BJ (cell line): ENCODE data around the gene CRADD. TPM values are rescaled to one million over a fixed set of nuclear protein-coding genes. Genes with fewer than 3 reads are reported as not detected.

ENCODE experiments used
- CTCF ChIA-PET: fragments of 350-600 bp; formaldehyde crosslinking; extraction: SDS; loops from one replicate; lab custom pipeline; 2021; ENCODE audit warnings: antibody characterized with exemption, inconsistent platforms; lab: Yijun Ruan, JAX
- POLR2A ChIA-PET: fragments of 300-600 bp; sonication (Branson Sonifier 250); formaldehyde crosslinking; extraction: SDS; loops from one replicate; lab custom pipeline; 2021; ENCODE audit warnings: antibody characterized with exemption; lab: Charles Lee
- DNase-seq: peaks from one replicate; pipeline ENCODE4 v3.0.0-alpha.2; 2011; ENCODE audit warnings: low read depth
- H3K27me3 ChIP-seq: 2 replicates; pipeline ENCODE4 v1.6.0; 2011; ENCODE audit warnings: low read length; ENCODE audit not compliant: control insufficient read depth, insufficient read depth
- H3K36me3 ChIP-seq: 2 replicates; pipeline ENCODE4 v1.5.1; 2011; ENCODE audit warnings: low read length; ENCODE audit not compliant: control insufficient read depth, insufficient read depth
- H3K4me3 ChIP-seq: 2 replicates; pipeline ENCODE4 v1.5.1; 2011; ENCODE audit warnings: low read depth, mild to moderate bottlenecking, control low read depth, low read length
- polyA plus RNA-seq: library from polyadenylated mRNA; depleted of rRNA; stranded (reverse); fragments of >200 nt; gene quantifications from 2 replicates; pipeline ENCODE4 v1.2.3, GENCODE V29; 2011
- TF ChIP-seq, protein P1 (sequence below): IDR thresholded peaks from 2 replicates; pipeline ENCODE4 v1.5.1; 2011; ENCODE audit warnings: low read depth, mild to moderate bottlenecking, control low read depth, inconsistent platforms, low read length, moderate library complexity; ENCODE audit not compliant: insufficient read depth

CRADD gene
- polyA plus RNA-seq, 1 experiment, result 16.6 TPM

DNA sequence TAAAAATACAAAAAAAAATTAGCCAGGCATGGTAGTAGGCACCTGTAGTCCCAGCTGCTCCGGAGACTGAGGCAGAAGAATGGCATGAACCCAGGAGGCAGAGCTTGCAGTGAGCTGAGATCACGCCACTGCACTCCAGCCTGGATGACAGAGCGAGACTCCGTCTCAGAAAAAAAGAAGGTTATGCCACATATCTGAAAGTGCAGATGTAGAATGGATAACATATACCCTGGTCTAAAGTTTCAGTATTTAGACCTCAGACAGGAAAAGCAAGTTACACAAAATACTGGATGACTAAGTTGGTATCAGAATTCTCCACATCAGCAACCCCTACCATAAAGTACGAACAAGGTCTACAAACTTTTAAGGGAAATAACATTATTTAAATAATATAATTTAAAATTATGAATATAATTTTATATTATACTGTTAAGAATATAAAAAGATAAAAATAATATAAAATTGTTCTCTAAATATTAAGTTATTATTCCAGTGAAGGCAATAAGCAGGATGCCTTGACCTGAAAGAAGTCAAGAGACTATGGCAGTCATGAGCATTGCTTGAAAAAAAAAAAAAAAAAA, 169.9 kb downstream of the CRADD start:
- POLR2A ChIA-PET, result interaction anchor here (0.5 kb wide), 1 partner anchor 1570 kb away, joined by 5 read pairs; no protein-coding TSS in a partner anchor
- TF ChIP-seq, protein P1, sequence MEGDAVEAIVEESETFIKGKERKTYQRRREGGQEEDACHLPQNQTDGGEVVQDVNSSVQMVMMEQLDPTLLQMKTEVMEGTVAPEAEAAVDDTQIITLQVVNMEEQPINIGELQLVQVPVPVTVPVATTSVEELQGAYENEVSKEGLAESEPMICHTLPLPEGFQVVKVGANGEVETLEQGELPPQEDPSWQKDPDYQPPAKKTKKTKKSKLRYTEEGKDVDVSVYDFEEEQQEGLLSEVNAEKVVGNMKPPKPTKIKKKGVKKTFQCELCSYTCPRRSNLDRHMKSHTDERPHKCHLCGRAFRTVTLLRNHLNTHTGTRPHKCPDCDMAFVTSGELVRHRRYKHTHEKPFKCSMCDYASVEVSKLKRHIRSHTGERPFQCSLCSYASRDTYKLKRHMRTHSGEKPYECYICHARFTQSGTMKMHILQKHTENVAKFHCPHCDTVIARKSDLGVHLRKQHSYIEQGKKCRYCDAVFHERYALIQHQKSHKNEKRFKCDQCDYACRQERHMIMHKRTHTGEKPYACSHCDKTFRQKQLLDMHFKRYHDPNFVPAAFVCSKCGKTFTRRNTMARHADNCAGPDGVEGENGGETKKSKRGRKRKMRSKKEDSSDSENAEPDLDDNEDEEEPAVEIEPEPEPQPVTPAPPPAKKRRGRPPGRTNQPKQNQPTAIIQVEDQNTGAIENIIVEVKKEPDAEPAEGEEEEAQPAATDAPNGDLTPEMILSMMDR, result no peak
- CTCF ChIA-PET, result no interaction called here
- no peaks in the 10 kb centered on the region; the same call in 1 of the 2 replicates for H3K36me3 ChIP-seq
- H3K27me3 ChIP-seq, result no peaks in the 10 kb centered on the region
- H3K4me3 ChIP-seq, result no peak overlapping the region
- DNase-seq, result no peak

DNA sequence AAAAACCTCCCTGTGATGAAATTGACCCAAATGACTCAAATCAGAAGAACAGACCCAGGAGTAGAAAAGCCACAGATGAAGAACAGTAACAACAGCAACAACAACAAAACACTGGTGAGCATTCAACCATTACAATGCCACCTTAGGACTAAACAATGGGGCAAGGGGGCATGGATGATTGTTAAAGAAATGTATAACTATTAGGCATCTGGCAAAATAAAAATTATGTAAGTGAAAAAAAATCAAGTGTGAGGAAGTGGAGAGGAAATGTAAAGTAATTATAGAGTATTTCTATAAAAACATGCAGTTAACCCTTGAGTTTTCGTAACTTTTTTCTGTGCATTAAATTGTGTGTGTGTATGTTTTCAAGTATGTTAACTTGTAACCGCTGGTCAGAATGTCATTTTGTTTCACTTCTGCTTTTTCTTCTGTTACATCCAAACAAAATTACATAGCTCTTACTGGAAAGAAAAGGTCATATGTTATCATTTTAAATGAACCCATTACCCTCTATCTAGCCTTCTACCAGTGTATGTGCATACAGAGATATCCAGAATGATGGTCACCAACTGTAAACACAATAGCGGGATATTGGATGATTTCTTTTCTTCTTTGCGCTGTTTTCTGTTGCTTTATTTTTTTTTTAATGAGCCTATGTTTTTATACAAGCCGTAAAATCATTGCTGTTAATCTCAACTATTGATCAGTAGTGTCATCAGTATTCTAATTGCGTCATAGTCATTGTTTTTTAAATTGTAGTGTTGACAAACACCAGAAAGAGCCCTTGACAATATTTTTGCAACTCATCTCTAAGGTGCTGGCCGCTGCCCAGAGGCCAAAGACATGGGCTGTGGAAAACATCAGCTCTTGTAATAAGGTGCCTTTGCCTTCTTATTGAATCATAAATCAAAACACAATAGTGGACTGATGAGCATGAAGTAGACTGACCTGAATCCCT, 170.6 kb downstream of the CRADD start:
- TF ChIP-seq, protein P1, result no peak
- DNase-seq, result no peak
- H3K27me3 ChIP-seq, result no peaks in the 10 kb centered on the region
- ChIA-PET CTCF (interaction anchor here (0.6 kb wide), 1 partner anchor 344 kb away, joined by 4 read pairs; no protein-coding TSS in a partner anchor), POLR2A (interaction anchor here (0.5 kb wide), 1 partner anchor 1571 kb away, joined by 5 read pairs; no protein-coding TSS in a partner anchor)
- H3K36me3 ChIP-seq, result no peaks in the 10 kb centered on the region; the same call in 1 of the 2 replicates
- no peak overlapping the region for H3K4me3 ChIP-seq

DNA sequence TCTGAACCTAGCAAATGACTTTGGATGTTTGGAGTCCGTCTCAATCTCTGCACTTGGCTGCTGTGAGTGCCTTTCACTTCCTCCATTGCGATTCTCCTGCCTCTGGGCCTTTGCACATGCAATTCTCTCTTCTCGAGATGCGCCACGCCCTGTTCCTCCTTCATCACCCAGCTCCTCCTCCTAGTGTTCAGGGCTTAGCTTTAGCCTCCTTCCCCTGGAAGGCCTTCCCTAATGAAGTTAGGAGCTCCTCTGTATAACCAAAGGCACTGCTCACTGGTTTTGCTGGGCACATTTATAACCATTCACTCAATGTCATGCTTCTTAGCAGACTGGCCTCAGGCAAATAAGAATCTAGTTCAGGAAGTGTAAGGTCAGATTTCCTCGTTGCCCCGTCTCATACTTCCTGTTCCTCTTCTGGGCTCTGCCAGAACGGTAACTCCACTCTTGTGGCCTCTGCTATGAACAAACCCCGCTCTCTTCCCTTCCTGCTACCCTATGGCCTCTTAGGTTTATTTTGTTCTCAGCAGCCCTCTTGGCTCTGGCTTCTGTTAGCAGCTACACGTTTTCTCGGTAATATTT, 171.4 kb downstream of the CRADD start:
- Histone ChIP-seq H3K4me3 (no peak overlapping the region), H3K36me3 (no peaks in the 10 kb centered on the region; the same call in 1 of the 2 replicates), H3K27me3 (no peaks in the 10 kb centered on the region)
- POLR2A ChIA-PET, result no interaction called here
- no peak for DNase-seq
- CTCF ChIA-PET, result no interaction called here
- TF ChIP-seq, protein P1, result no peak

DNA sequence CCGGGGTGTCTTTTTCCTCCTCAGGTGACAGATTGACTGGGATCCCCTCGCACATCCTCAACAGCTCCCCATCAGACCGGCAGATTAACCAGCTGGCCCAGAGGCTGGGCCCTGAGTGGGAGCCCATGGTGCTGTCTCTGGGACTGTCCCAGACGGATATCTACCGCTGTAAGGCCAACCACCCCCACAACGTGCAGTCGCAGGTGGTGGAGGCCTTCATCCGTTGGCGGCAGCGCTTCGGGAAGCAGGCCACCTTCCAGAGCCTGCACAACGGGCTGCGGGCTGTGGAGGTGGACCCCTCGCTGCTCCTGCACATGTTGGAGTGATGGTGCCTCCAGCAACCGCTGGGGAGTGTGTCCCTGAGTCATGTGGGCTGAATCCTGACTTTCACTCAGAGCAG, 172.8 kb downstream of the CRADD start:
- ChIA-PET CTCF (no interaction called here), POLR2A (no interaction called here)
- no peaks in the 10 kb centered on the region; the same call in 1 of the 2 replicates for H3K36me3 ChIP-seq
- no peak overlapping the region for H3K4me3 ChIP-seq
- TF ChIP-seq, protein P1, result no peak
- DNase-seq, result no peak
- no peaks in the 10 kb centered on the region for H3K27me3 ChIP-seq
